GM19438 (cell line): Measurements from ENCODE around the gene CAMTA1.

Experiments used
- ATAC-seq: cut with Tn5 transposase; IDR thresholded peaks from one replicate; pipeline ENCODE4 v1.9.1; 2021; ENCODE audit warnings: low read depth; ENCODE audit not compliant: unreplicated experiment

CAMTA1 gene

GRCh38 chr1:7235871-7236517, 450.7 kb downstream of the CAMTA1 start:
- no peak for ATAC-seq

- ATAC-seq, result no peak
These were observed 451.7 kb downstream of the CAMTA1 start for GRCh38 chr1:7236844-7237515.

- ATAC-seq, result no peak
These were observed 461.9 kb downstream of the CAMTA1 start for GRCh38 chr1:7247158-7247557.

GRCh38 chr1:7247791-7248548, 462.7 kb downstream of the CAMTA1 start:
- no peak for ATAC-seq

GRCh38 chr1:7248549-7249199, 463.4 kb downstream of the CAMTA1 start:
- ATAC-seq, result no peak

GRCh38 chr1:7249516-7249915, 464.3 kb downstream of the CAMTA1 start:
- no peak for ATAC-seq

GRCh38 chr1:7250176-7250575, 464.9 kb downstream of the CAMTA1 start:
- ATAC-seq, result no peak

GRCh38 chr1:7250597-7251453, 465.6 kb downstream of the CAMTA1 start:
- ATAC-seq, result no peak

GRCh38 chr1:7251454-7251800, 466.2 kb downstream of the CAMTA1 start:
- no peak for ATAC-seq

GRCh38 chr1:7252411-7253117, 467.3 kb downstream of the CAMTA1 start:
- no peak for ATAC-seq

- no peak for ATAC-seq
These were observed 467.8 kb downstream of the CAMTA1 start for GRCh38 chr1:7253118-7253480.

- ATAC-seq, result no peak
These were observed 468.8 kb downstream of the CAMTA1 start for GRCh38 chr1:7253988-7254587.

- no peak for ATAC-seq
These were observed 470.2 kb downstream of the CAMTA1 start for GRCh38 chr1:7255303-7256058.

- ATAC-seq, result no peak
These were observed 471.3 kb downstream of the CAMTA1 start for GRCh38 chr1:7256526-7256925.

- ATAC-seq, result no peak
These were observed 472.0 kb downstream of the CAMTA1 start for GRCh38 chr1:7257225-7257624.

GRCh38 chr1:7258589-7259135, 473.4 kb downstream of the CAMTA1 start:
- ATAC-seq, result no peak

GRCh38 chr1:7259955-7260354, 474.7 kb downstream of the CAMTA1 start:
- ATAC-seq, result no peak

- ATAC-seq, result no peak
These were observed 476.2 kb downstream of the CAMTA1 start for GRCh38 chr1:7261490-7261889.
